ENCODE results near the gene CSNK1A1. TPM values are rescaled to one million over a fixed set of nuclear protein-coding genes. Genes with fewer than 3 reads are reported as not detected.

Gene CSNK1A1
- polyA plus RNA-seq, 1 of the 3 experiments (the other 2 are of a cell fraction), result 70.7 TPM

GRCh38 chr5:149594206-149594895 lies 43.1 kb upstream of the CSNK1A1 start:
- CTCF ChIA-PET, result interaction anchor here (1.1 to 1.2 kb wide), 2 partner anchors 24 to 160 kb away, joined by 3 to 7 read pairs; no protein-coding TSS in a partner anchor
- WGBS (ENCODE audit: low lambda C conversion rate), result 78% methylated on average over 5 of the region's 5 CpGs
- POLR2A ChIA-PET, result no interaction called here

GRCh38 chr5:149593370-149593769 lies 42.1 kb upstream of the CSNK1A1 start:
- no peaks in the 10 kb centered on the region for H3K27me3 ChIP-seq (ENCODE audit: insufficient read depth)
- WGBS (ENCODE audit: low lambda C conversion rate), result 73% methylated on average over 2 of the region's 2 CpGs
- H3K9me3 ChIP-seq, result no peaks in the 10 kb centered on the region
- no peak overlapping the region for H3K27ac ChIP-seq (ENCODE audit: low read depth in 2 of 2, low read length in 1 of 2)
- no peaks in the 10 kb centered on the region for H4K20me1 ChIP-seq (ENCODE audit: insufficient read depth)
- H3K4me1 ChIP-seq (ENCODE audit: control insufficient read depth in 1 of 2, insufficient read depth in 2 of 2, low read depth in 1 of 2, low read length in 1 of 2), result no peaks in the 10 kb centered on the region
- no peaks in the 10 kb centered on the region for H3K79me2 ChIP-seq (ENCODE audit: insufficient read depth)
- H3K4me3 ChIP-seq (ENCODE audit: low read depth in 2 of 2, low read length in 1 of 2), result no peak overlapping the region
- H3K36me3 ChIP-seq (replicated peaks in 1 of 2; ENCODE audit: control insufficient read depth in 1 of 2, insufficient read depth in 2 of 2, low read length in 1 of 2), result no peaks in the 10 kb centered on the region
- CTCF ChIA-PET, result interaction anchor here (1.5 kb wide), 1 partner anchor 29 kb away, joined by 4 read pairs; no protein-coding TSS in a partner anchor
- no peak overlapping the region for H3K9ac ChIP-seq
- no peaks in the 10 kb centered on the region for H3F3A ChIP-seq (replicated peaks; ENCODE audit: insufficient read depth)
- H3K4me2 ChIP-seq, result no peak overlapping the region
- no peak overlapping the region for H2AFZ ChIP-seq (ENCODE audit: low read depth)
- no peak for DNase-seq
- POLR2A ChIA-PET, result no interaction called here
- H3K9me2 ChIP-seq, result no peaks in the 10 kb centered on the region
- TF ChIP-seq FOXJ3 (CRISPR knock-in tag; IDR thresholded peaks at IDR 0.05) (no peak), FOXM1 (IDR thresholded peaks at IDR 0.05; ENCODE audit: low read depth) (no peak), POLR2AphosphoS5 (IDR thresholded peaks at IDR 0.05; ENCODE audit: low read depth, low read length) (no peak), RFX5 (IDR thresholded peaks at IDR 0.05; ENCODE audit: low read length) (no peak), NRF1 (IDR thresholded peaks at IDR 0.05; ENCODE audit: low read depth, low read length) (no peak), TEAD4 (IDR thresholded peaks at IDR 0.05; ENCODE audit: borderline replicate concordance, insufficient read depth) (no peak), FOSL2 (IDR thresholded peaks at IDR 0.05; ENCODE audit: borderline replicate concordance, low read depth) (no peak), RXRA (IDR thresholded peaks at IDR 0.05; ENCODE audit: borderline replicate concordance, low read depth) (no peak)
- TF ChIP-seq, protein P1, sequence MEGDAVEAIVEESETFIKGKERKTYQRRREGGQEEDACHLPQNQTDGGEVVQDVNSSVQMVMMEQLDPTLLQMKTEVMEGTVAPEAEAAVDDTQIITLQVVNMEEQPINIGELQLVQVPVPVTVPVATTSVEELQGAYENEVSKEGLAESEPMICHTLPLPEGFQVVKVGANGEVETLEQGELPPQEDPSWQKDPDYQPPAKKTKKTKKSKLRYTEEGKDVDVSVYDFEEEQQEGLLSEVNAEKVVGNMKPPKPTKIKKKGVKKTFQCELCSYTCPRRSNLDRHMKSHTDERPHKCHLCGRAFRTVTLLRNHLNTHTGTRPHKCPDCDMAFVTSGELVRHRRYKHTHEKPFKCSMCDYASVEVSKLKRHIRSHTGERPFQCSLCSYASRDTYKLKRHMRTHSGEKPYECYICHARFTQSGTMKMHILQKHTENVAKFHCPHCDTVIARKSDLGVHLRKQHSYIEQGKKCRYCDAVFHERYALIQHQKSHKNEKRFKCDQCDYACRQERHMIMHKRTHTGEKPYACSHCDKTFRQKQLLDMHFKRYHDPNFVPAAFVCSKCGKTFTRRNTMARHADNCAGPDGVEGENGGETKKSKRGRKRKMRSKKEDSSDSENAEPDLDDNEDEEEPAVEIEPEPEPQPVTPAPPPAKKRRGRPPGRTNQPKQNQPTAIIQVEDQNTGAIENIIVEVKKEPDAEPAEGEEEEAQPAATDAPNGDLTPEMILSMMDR (IDR thresholded peaks at IDR 0.05), result no peak
- TF ChIP-seq, protein P2, sequence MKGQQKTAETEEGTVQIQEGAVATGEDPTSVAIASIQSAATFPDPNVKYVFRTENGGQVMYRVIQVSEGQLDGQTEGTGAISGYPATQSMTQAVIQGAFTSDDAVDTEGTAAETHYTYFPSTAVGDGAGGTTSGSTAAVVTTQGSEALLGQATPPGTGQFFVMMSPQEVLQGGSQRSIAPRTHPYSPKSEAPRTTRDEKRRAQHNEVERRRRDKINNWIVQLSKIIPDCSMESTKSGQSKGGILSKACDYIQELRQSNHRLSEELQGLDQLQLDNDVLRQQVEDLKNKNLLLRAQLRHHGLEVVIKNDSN (IDR thresholded peaks at IDR 0.05; ENCODE audit: borderline replicate concordance, low read depth), result no peak

More at GRCh38 chr5:149594206-149594895, 43.1 kb upstream of the CSNK1A1 start:
- no peak for DNase-seq
- no peaks in the 10 kb centered on the region for H3K9me3 ChIP-seq
- H2AFZ ChIP-seq (ENCODE audit: low read depth), result no peak overlapping the region
- H3K4me1 ChIP-seq (ENCODE audit: control insufficient read depth in 1 of 2, insufficient read depth in 2 of 2, low read depth in 1 of 2, low read length in 1 of 2), result no peaks in the 10 kb centered on the region
- no peaks in the 10 kb centered on the region for H3K36me3 ChIP-seq (replicated peaks in 1 of 2; ENCODE audit: control insufficient read depth in 1 of 2, insufficient read depth in 2 of 2, low read length in 1 of 2)
- no peaks in the 10 kb centered on the region for H3K79me2 ChIP-seq (ENCODE audit: insufficient read depth)
- H3F3A ChIP-seq (replicated peaks; ENCODE audit: insufficient read depth), result no peaks in the 10 kb centered on the region
- H4K20me1 ChIP-seq (ENCODE audit: insufficient read depth), result no peaks in the 10 kb centered on the region
- H3K9ac ChIP-seq, result no peak overlapping the region
- no peak overlapping the region for H3K4me3 ChIP-seq (ENCODE audit: low read depth in 2 of 2, low read length in 1 of 2)
- H3K27me3 ChIP-seq (ENCODE audit: insufficient read depth), result no peaks in the 10 kb centered on the region
- H3K27ac ChIP-seq (ENCODE audit: low read depth in 2 of 2, low read length in 1 of 2), result no peak overlapping the region
- TF ChIP-seq FOXJ3 (CRISPR knock-in tag; IDR thresholded peaks at IDR 0.05) (no peak), YY1 (IDR thresholded peaks at IDR 0.05; ENCODE audit: low read depth) (no peak), JUND (IDR thresholded peaks at IDR 0.05) (no peak), MXI1 (IDR thresholded peaks at IDR 0.05; ENCODE audit: low read depth, low read length) (no peak), POLR2AphosphoS5 (IDR thresholded peaks at IDR 0.05; ENCODE audit: low read depth, low read length) (no peak), TAF1 (IDR thresholded peaks at IDR 0.05; ENCODE audit: borderline replicate concordance, low read depth, low read length) (no peak), RAD21 (IDR thresholded peaks at IDR 0.05; ENCODE audit: low read length) (no peak), GATA2 (CRISPR knock-in tag; IDR thresholded peaks at IDR 0.05) (no peak), SIN3A (IDR thresholded peaks at IDR 0.05; ENCODE audit: borderline replicate concordance, low read depth, low read length) (no peak), ELF1 (IDR thresholded peaks at IDR 0.05) (no peak), FOXM1 (IDR thresholded peaks at IDR 0.05; ENCODE audit: low read depth) (no peak), FOSL2 (IDR thresholded peaks at IDR 0.05; ENCODE audit: borderline replicate concordance, low read depth) (no peak)
- TF ChIP-seq, protein P2 (IDR thresholded peaks at IDR 0.05; ENCODE audit: borderline replicate concordance, low read depth), result no peak
- TF ChIP-seq, protein P3, sequence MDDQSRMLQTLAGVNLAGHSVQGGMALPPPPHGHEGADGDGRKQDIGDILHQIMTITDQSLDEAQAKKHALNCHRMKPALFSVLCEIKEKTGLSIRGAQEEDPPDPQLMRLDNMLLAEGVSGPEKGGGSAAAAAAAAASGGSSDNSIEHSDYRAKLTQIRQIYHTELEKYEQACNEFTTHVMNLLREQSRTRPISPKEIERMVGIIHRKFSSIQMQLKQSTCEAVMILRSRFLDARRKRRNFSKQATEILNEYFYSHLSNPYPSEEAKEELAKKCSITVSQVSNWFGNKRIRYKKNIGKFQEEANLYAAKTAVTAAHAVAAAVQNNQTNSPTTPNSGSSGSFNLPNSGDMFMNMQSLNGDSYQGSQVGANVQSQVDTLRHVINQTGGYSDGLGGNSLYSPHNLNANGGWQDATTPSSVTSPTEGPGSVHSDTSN (IDR thresholded peaks at IDR 0.05), result no peak
- TF ChIP-seq, protein P1 (IDR thresholded peaks at IDR 0.05), result no peak
- no peak overlapping the region for H3K4me2 ChIP-seq
- H3K9me2 ChIP-seq, result no peaks in the 10 kb centered on the region

Measured in SK-N-SH (cell line).